ENCODE data around the gene DPYSL4.
"Not testable (repeated sequence)": the region's sequence is repeated elsewhere in the genome, so short reads cannot be mapped to it uniquely, and the experiment has no call there.

Gene DPYSL4

DNA sequence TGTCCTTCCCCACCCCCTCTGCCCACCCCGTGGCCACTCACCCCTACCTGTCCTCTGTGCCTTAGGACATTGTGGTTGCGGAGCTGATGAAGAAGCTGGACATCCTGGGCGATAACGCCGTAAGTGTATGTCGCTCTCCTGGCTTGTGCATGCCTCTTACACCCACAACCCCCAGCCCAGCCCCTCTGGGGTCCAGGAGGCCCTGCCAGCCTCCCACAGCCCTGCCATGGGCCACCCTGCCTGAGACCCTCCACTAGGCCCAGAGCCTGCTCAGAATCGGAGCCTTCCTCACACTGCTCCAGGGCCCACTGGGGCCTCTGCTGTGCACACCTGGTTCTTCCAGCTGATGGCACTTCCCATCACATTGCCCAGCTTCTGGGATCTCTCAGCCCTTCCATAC, 36.8 kb upstream of the DPYSL4 start:
- DNase-seq (ENCODE audit: low read depth in 4 of 4, low spot score in 1 of 4) = no peak

DNA sequence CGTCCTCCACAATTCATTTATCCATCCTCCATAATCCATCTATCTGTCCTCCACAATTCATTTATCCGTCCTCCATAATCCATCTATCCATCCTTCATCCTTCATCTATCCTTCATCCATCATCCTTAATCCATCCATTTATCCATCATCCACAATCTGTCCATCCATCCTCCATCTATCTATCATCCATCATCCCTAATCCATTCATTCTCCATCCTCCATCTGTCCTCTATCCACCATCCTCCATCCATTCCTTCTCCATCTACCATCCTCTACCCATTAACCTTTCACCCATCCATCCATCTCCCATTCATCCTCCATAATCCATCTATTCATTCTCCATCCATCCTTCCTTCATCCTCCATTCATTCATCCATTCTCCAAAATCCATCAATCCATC, 36.0 kb upstream of the DPYSL4 start:
- no peak for DNase-seq (ENCODE audit: low read depth in 4 of 4, low spot score in 1 of 4)

DNA sequence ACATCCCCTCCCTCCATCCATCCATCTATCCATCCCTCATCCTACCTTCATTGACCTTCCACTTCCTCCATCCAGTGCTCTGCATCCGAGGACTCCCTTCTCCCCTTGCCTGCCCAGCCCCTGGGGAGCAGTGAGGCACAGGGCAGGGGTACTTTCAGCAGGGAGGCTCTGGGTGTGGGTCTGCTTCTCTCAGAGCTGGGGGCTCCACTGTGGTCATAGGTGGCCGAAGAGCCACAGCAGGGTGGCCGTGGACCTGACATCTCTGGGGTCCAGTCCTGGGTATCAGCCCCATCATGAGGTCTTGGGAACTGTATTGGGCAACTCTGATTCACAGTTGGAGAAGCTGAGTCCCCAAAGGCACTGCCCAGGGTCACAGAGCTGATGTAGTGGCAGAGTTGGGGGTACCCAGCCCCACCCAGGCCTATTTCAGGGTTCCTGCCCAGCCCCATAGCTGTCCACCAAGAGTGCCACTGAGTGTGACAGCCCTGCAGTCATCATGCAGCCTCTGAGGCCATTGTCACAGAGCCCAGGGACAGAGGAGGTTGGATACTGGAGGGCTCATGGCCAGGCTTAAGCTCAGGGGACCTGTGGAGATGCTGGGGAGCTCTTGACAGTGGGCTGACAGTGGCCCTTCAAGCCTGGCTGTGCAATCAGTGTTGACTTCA, 35.3 kb upstream of the DPYSL4 start:
- no peak for DNase-seq (ENCODE audit: low read depth in 4 of 4, low spot score in 1 of 4)

DNA sequence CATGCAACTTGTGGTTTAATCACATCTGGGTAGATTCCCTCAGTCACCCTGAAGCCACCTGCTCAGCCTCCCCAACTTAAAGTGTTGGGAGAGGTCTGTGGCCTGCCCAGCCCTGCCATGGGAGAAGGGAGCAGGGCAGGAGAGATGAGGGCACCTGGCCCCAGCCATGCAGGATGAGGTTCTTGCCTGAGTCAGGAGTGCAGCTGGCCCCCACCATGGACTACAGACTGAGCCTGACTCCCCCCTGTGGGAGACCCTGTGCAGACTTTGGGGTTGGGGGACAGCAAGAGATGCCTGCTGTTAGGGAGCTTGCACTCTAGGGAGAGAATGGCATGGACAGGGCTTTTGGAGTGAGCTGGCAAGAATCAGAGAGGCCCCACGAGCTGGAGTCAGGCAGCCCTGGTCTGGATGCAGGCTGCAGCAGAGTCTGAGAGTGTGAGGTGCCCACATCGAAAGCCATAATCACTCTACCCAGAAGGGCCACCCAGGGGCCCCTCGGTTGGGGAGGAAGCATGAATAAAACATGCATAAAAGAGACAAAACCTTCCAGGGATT, 34.7 kb upstream of the DPYSL4 start:
- no peak for DNase-seq (ENCODE audit: low read depth in 4 of 4, low spot score in 1 of 4)

DNA sequence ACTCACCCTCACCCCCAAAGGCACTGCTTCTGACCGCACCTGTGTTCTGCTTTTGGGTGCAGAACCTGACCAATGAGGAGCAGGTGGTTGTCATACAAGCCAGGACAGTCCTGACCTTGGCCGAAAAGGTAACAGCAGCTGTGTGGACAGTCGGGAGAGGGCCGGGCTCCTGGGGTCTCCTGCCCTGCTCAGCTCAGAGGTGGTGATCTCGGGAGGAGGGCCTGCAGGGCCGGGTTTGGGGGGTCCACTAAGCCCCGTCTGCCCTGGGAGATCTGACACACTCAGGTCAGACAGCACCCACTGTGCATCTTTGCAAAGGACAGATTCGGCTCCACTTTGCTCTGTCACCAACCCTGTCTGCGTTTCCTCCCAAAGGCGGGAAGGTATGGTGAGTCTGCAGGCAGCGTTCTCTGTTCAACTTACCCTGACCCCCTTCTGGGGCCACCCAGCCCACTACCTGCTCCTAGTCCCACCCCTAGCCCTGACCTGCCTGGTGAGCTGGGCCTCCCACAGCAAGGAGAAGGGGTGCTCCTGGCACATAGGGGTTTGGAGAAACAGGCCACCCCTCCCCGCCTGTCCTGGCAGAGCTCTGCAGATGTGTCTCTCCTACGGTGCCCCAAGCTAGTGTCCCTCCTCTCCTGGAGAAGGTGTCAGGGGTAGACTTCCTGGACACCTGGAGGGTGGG, 33.7 kb upstream of the DPYSL4 start:
- no peak for DNase-seq (ENCODE audit: low read depth in 4 of 4, low spot score in 1 of 4)

DNA sequence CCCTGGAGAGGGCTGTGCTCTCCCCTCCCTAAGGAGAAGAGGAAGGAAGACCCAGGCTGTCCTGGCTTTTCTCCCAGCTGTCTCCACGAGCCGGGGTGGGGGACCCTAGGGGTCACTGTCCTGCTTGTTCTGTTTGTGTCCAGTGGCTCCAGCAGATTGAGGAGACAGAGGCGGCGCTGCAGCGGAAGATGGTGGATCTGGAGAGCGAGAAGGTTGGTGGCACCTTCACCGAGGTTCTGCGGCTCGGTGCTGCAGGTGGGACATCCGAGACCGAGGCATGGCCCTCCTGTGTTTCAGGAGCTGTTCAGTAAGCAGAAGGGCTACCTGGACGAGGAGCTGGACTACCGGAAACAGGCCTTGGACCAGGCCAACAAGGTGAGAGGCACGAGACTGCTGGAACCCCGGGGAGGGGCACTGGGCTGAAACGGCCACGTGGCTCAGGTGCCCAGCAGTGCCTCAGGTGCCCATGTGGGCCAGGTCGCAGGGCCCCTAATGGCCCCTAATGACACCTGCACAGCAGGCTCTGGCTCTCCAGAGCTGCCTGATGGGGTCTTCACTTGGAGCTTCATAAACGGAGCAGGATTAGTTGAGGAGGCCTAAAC, 33.0 kb upstream of the DPYSL4 start:
- no peak for DNase-seq (ENCODE audit: low read depth in 4 of 4, low spot score in 1 of 4)

DNA sequence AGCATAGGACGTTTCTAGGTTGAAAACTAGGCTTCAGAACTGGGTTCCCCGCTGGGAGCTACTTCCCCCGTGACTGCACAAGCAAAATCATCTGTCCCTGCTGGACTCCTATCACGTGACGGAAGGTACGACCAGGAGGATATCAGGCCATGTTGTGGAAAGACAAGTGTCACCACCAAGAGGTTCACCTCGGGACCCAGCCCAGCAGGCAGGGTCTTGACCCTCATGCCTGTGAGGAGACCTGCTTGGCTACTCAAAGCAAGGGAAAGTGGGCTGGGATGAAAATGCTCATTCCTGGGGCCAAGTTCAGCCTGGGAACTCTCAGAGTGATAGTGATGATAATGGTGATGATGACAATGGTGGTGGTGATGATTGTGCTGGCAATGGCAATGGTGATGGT, 32.3 kb upstream of the DPYSL4 start:
- no peak for DNase-seq (ENCODE audit: low read depth in 4 of 4, low spot score in 1 of 4)

DNA sequence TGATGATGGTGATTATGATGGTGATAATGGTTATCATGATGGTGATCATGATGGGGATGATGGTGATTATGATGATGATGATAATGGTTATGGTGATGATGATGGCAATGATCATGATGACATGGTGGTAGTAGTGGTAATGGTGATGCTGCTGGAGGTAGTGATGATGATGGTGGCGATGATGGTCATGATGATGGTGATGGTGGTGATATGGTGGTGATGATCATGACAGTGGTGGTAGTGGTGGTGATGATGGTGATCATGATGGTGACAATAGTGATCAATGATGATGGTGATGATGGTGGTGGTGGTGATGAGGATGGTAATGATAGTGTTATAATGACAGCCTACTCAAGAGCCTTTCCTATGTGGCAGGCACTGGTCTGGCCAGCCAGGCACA, 31.8 kb upstream of the DPYSL4 start:
- no peak for DNase-seq (ENCODE audit: low read depth in 4 of 4, low spot score in 1 of 4)

DNA sequence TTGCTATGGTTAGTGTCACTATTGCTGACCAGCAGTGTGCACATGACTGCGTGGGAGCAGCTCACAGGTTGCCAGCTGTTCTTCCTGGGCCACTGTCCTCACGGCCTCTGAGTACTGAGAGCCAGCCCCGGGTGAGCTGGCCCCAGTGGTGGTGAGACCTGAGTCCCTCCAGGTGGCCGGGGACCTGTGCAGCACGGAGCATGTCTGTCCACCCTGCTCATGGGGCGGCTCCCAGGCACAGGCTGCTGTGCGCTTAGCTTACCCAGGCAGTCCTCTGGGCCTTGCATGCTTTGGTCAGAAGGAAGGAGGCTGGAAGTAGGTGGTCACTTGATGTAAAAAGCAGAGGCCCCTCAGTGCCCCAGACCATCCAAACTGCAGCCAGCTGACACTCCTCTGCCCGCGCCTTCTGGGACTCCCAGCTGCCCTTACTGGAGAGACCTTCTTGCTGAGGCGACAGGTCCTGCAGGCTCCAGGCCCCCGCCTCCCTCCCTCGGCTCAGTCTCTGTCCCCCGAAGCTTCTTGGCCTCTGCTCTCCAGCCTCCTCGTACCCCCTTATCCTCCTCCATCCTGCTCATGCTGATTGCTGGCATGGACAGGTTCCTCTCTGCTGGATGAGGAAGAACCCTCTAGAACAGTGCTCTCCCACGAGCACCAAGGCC, 30.9 kb upstream of the DPYSL4 start:
- no peak for DNase-seq (ENCODE audit: low read depth in 4 of 4, low spot score in 1 of 4)

DNA sequence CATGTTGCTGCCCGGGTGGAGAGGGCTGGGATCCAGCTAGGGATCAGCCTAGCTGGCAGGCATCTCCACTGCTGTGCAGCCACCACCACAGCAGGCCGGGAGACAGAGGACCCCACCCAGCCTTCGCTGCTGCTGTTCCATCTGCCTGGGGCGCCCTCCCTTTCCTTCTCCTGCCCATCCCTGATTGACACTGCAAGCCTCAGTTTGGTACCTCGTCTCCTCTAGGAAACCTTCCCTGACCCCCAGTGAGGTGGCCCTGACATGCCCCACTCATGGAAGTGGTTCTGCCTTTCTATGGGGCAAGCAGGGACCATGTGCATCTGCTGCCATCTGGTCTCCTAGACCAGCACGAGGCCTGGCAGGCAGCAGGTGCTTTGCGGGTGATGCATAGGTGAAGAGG, 30.4 kb upstream of the DPYSL4 start:
- no peak for DNase-seq (ENCODE audit: low read depth in 4 of 4, low spot score in 1 of 4)

DNA sequence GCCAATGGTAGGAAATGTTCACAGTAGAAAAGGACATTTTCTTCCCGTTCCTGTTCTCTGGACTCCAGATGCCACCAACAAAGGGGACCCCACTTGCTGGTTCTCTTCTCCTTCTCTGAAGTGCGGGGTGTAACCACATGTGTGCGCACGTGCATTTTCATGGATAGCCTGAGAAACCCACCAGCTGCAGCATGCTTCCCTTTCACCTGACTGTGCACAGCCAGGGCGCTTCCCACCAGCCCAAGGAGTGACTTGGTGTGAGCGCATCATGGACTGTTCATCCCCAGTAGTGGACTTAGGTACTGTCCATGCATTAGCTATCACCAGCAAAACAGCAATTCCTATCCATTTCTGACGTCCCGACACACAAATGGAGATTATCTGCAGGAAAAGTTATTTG, 29.6 kb upstream of the DPYSL4 start:
- no peak for DNase-seq (ENCODE audit: low read depth in 4 of 4, low spot score in 1 of 4)

DNA sequence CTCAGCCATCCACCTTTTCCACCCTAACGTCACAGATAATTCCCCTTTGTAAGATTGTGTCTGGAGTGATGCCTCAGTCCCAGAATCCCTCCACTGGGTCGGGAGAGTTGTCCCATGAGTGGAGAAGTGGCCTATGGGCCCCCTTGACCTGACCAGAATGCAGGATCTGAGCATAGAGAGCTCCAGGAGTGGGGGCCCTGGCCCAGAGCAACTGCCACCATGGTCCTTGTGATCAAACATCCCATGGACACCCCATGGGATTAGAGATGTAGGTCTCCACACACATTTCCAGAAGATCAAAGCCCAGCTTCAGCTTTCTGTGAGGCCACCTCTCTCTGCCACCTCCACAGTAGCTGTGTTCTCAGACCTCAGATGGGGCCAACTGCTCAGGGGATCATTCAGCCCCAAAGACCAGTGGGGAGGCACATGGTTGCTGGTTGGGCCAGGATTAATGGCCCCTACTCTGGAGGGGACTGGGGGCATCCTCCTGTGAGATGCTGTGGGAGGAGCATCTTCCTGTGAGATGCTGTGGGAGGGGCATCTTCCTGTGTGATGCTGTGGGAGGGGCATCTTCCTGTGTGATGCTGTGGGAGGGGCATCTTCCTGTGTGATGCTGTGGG, 28.5 kb upstream of the DPYSL4 start:
- no peak for DNase-seq (ENCODE audit: low read depth in 4 of 4, low spot score in 1 of 4)

DNA sequence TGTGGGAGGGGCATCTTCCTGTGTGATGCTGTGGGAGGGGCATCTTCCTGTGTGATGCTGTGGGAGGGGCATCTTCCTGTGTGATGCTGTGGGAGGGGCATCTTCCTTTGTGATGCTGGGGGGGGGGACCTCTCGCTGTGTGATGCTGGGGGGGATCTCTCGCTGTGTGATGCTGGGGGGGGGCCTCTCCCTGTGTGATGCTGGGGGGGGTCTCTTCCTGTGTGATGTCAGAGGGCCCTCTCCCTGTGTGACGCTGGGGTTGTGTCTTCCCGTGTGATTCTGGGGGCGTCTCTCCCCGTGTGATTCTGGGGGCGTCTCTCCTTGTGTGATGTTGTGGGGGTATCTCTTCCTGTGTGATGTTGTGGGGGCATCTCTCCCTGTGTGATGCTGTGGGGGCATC, 27.9 kb upstream of the DPYSL4 start:
- no peak for DNase-seq (ENCODE audit: low read depth in 4 of 4, low spot score in 1 of 4)

DNA sequence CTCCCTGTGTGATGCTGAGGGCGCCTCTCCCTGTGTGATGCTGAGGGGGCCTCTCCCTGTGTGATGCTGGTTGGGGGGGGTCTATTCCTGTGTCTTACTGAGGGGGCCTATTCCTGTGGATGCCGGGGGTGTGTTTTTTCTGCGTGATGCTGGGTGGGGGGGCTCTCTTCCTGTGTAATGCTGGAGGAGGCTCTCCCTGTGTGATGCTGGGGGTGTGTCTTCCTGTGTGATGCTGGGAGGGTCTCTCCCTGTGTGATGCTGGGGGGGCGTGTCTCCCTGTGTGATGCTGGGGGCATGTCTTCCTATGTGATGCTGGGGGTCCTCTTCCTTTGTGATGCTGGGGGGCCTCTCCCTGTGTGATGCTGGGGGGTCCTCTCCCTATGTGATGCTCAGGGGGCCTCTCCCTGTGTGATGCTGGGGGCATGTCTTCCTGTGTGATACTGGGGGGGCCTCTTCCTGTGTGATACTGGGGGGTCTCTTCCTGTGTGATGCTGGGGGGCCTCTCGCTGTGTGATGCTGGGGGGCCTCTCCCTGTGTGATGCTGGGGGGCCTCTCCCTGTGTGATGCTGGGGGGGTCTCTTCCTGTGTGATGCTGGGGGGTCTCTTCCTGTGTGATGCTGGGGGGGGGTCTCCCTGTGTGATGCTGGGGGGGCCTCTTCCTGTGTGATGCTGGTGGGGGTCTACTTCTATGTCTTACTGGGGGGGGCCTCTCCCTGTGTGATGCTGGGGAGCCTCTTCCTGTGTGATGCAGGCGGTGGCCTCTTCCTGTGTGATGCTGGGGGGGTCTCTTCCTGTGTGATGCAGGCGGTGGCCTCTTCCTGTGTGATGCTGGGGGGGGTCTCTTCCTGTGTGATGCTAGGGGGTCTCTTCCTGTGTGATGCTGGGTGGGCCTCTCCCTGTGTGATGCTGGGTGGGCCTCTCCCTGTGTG, 27.2 kb upstream of the DPYSL4 start:
- DNase-seq (ENCODE audit: low read depth in 4 of 4, low spot score in 1 of 4) = not testable (repeated sequence)

DNA sequence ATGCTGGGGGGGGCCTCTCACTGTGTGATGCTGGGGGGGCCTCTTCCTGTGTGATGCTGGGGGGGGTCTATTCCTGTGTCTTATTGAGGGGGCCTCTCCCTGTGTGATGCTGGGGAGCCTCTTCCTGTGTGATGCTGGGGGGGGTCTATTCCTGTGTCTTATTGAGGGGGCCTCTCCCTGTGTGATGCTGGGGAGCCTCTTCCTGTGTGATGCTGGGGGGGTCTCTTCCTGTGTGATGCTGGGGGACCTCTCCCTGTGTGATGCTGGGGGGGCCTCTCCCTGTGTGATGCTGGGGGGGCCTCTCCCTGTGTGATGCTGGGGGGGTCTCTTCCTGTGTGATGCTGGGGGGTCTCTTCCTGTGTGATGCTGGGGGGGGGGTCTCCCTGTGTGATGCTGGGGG, 26.5 kb upstream of the DPYSL4 start:
- DNase-seq (ENCODE audit: low read depth in 4 of 4, low spot score in 1 of 4) = not testable (repeated sequence)

DNA sequence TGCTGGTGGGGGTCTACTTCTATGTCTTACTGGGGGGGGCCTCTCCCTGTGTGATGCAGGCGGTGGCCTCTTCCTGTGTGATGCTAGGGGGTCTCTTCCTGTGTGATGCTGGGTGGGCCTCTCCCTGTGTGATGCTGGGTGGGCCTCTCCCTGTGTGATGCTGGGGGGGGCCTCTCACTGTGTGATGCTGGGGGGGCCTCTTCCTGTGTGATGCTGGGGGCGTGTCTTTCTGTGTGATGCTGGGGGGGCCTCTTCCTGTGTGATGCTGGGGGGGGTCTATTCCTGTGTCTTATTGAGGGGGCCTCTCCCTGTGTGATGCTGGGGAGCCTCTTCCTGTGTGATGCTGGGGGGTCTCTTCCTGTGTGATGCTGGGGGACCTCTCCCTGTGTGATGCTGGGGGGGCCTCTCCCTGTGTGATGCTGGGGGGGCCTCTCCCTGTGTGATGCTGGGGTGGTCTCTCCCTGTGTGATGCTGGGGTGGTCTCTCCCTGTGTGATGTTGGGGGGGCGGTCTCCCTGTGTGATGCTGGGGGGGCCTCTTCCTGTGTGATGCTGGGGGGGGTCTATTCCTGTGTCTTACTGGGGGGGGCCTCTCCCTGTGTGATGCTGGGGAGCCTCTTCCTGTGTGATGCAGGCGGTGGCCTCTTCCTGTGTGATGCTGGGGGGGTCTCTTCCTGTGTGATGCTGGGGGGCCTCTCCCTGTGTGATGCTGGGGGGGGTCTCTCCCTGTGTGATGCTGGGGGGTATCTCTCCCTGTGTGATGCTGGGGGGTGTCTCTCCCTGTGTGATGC, 25.7 kb upstream of the DPYSL4 start:
- DNase-seq (ENCODE audit: low read depth in 4 of 4, low spot score in 1 of 4) = not testable (repeated sequence)

DNA sequence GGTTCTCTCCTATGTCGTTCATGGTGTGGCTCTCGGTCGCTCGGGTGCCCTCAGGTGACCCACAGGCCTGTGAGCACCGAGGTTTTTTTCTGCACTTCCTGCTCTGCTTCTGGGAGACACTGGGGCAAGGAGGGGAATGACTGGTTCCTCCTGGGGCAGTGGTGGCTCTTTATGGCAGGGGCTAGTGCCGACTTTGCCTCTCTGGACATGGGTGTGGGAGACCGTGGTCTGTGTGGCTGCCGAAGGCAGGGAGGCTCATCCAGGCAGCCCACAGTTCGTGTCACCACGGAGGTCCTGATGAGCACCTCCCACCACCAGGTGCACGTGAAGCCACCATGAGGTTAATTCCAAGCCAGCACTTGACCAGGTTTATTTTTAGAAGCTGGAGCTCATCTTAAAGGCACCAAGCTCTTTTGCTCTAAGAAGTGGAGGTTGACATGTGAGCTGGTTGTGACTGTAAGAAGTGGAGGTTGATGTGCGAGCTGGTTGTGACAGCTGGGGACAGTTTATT, 24.7 kb upstream of the DPYSL4 start:
- DNase-seq (ENCODE audit: low read depth in 4 of 4, low spot score in 1 of 4) = no peak

DNA sequence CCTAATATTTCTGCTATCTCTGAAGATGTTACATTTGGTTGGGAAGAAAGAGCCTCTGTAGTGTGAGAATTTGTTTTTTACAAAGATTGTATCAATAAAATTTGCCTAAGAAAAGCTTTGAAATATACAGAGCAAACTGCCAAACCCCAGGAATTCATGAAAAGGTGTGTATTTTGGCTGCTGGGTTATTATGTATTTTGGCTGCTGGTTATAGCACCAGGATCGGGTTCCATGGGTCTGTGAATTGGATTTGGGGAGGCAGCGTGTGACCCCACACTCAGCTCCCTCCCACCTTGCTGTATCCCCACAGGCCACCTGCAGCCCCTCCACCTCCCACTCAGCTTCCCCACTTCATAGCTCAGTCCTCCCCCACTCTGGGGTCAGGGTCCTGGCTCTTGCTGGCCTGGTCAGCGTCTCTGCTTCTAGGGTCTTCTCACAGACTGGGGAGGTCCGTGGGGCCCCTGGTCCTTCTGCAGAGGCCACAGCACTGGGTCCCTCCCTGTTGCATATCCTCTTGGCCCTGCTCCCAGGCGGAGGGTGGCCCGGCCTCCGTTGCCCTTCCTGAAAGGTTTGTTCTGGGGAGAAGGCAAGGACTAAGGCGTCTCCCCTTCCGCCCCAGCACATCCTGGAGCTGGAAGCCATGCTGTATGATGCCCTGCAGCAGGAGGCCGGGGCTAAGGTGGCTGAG, 24.0 kb upstream of the DPYSL4 start:
- no peak for DNase-seq (ENCODE audit: low read depth in 4 of 4, low spot score in 1 of 4)

DNA sequence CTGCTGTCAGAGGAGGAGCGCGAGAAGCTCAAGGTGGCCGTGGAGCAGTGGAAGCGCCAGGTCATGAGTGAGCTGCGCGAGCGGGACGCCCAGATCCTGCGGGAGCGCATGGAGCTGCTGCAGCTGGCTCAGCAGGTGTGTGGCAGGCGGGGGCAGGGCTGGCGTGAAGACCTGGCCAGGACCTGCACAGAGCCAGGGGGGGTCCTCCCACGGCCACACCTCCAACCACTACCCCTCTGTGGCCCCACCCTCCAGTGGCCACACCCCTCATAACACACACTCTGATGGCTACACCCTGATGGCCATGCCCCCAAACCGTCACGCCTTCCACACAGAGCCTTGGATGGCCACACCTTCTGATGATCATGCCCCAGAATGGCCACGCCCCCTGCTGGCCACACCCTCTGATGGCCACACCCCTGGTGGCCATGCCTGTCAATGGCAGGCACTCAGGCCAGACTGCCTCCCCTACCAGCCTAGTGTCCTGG, 23.4 kb upstream of the DPYSL4 start:
- DNase-seq (ENCODE audit: low read depth in 4 of 4, low spot score in 1 of 4) = peak in 1 of 4 experiments; percentile 43

All from stimulated activated CD4-positive, alpha-beta T cell treated with anti-CD3 and anti-CD28 coated beads, Interleukin-1b, Interleukin-23, amount 100 ng/mL, for 24 hours (primary cell).